Measurements from ENCODE around the gene RGS2. TPM values are rescaled to one million over a fixed set of nuclear protein-coding genes. Genes with fewer than 3 reads are reported as not detected.

The RGS2 gene
- total and polyA plus RNA-seq, 8 donors: 40.6 to 204 (median 101) TPM

- no peaks in the 10 kb centered on the region for H3K27me3 ChIP-seq
- H3K27ac ChIP-seq: no peak overlapping the region
- WGBS, 5 donors: 0 to 78% (median 0%) methylated on average over 1 of the region's 1 CpG
- no peaks in the 10 kb centered on the region for H3K9me3 ChIP-seq
- no peaks in the 10 kb centered on the region for H3K4me1 ChIP-seq
- DNase-seq: no peak
- TF ChIP-seq POLR2A (IDR thresholded peaks at IDR 0.05): no peak
- TF ChIP-seq, protein P1, sequence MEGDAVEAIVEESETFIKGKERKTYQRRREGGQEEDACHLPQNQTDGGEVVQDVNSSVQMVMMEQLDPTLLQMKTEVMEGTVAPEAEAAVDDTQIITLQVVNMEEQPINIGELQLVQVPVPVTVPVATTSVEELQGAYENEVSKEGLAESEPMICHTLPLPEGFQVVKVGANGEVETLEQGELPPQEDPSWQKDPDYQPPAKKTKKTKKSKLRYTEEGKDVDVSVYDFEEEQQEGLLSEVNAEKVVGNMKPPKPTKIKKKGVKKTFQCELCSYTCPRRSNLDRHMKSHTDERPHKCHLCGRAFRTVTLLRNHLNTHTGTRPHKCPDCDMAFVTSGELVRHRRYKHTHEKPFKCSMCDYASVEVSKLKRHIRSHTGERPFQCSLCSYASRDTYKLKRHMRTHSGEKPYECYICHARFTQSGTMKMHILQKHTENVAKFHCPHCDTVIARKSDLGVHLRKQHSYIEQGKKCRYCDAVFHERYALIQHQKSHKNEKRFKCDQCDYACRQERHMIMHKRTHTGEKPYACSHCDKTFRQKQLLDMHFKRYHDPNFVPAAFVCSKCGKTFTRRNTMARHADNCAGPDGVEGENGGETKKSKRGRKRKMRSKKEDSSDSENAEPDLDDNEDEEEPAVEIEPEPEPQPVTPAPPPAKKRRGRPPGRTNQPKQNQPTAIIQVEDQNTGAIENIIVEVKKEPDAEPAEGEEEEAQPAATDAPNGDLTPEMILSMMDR (IDR thresholded peaks at IDR 0.05): no peak
- no peak for TF ChIP-seq POLR2AphosphoS5 (IDR thresholded peaks at IDR 0.05)
- TF ChIP-seq EP300 (IDR thresholded peaks at IDR 0.05): no peak
- intact Hi-C loops (cut with DNase I; ENCODE audit: low total_unique reads): no loop called here
- H3K36me3 ChIP-seq: no peaks in the 10 kb centered on the region
- no peak overlapping the region for H3K4me3 ChIP-seq
These were observed 15.7 kb downstream of the RGS2 start for GRCh38 chr1:192824511-192824910.

GRCh38 chr1:192826791-192827546, 18.1 kb downstream of the RGS2 start:
- H3K4me1 ChIP-seq: no peaks in the 10 kb centered on the region
- H3K4me3 ChIP-seq: no peak overlapping the region
- H3K27ac ChIP-seq: no peak overlapping the region
- no peaks in the 10 kb centered on the region for H3K9me3 ChIP-seq
- no peak for TF ChIP-seq POLR2A (IDR thresholded peaks at IDR 0.05)
- TF ChIP-seq, protein P1 (IDR thresholded peaks at IDR 0.05): no peak
- no peak for TF ChIP-seq EP300 (IDR thresholded peaks at IDR 0.05)
- TF ChIP-seq POLR2AphosphoS5 (IDR thresholded peaks at IDR 0.05): no peak
- DNase-seq: no peak
- H3K36me3 ChIP-seq: no peaks in the 10 kb centered on the region
- no peaks in the 10 kb centered on the region for H3K27me3 ChIP-seq
- intact Hi-C loops (cut with DNase I; ENCODE audit: low total_unique reads): no loop called here
- 74 to 81% (median 75%) methylated on average over 4 of the region's 4 CpGs for WGBS, 5 donors

DNA sequence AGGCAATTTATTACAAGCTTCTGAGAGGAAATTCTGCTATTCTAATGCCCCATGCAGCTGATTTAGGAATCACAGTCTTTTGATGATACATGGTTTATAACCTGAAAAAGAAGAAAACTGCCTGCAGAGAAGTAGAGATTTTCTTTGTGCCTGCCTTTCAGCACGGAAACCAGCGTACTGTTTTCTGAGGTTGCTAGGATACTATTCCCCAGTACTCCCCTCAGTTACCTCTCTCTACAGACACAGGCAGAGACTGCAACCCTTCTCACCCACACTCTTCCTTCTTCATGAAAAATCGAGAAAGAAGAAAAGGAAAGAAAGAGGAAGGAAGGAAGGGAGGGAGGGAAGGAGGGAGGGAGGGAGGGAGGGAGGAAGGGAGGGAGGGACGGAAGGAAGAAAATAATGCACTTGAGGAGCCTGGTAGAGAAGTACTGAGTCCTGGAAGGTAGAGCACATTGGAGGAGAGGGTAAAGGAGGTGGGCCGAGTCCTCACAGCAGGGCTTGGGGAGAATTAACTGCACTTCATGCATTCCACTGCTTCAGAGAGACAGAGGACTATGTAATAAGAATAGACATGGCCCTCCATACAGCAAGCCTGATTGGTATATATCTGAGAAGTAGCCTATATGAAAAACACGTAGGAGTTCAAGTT, 21.9 kb downstream of the RGS2 start:
- DNase-seq: peak in 1 of 2 donors; percentile 55
- no peaks in the 10 kb centered on the region for H3K27me3 ChIP-seq
- H3K4me1 ChIP-seq: peaks cover 0 to 22% (median 5%) of the 10 kb centered on the region in 4 donors
- intact Hi-C loops (cut with DNase I; ENCODE audit: low total_unique reads): no loop called here
- no peak overlapping the region for H3K4me3 ChIP-seq
- H3K36me3 ChIP-seq: no peaks in the 10 kb centered on the region
- H3K27ac ChIP-seq: no peak overlapping the region
- TF ChIP-seq, protein P1 (IDR thresholded peaks at IDR 0.05): no peak
- TF ChIP-seq POLR2A (IDR thresholded peaks at IDR 0.05) (no peak), POLR2AphosphoS5 (IDR thresholded peaks at IDR 0.05) (no peak), EP300 (IDR thresholded peaks at IDR 0.05) (no peak)
- no peaks in the 10 kb centered on the region for H3K9me3 ChIP-seq
- 56 to 73% (median 59%) methylated on average over 6 of the region's 6 CpGs for WGBS, 5 donors

DNA sequence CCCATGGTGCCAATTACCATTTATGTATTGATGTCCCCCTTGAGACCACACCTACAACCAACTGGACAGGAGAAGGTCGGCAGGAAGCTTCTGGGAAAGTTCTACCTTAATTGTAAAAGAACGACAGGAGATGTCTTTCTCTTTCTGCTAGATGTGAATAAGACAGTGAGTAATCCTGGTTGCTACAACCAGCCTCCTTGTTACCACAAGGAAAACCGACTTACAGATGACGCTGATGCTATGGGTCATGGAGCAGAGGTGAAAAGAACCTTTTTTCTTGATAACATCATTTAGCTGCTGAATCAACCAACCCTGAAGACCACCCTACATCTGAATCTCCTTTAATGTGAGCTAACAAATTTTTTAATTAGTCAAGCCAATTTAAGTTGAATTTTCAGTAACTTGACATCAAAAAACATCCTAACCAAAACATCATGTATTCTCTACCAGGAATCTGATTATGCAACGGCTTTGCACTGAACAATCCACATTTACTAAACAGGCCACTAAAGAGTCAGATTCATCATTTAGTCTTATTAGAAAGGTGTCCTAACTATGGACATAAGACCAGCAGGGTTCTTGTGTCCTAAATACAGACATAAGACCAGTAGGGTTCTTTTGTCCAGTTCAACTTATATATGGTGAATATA, 23.0 kb downstream of the RGS2 start:
- TF ChIP-seq EP300 (IDR thresholded peaks at IDR 0.05) (no peak), POLR2A (IDR thresholded peaks at IDR 0.05) (no peak), POLR2AphosphoS5 (IDR thresholded peaks at IDR 0.05) (no peak)
- TF ChIP-seq, protein P1 (IDR thresholded peaks at IDR 0.05): no peak
- Histone ChIP-seq H3K27me3 (no peaks in the 10 kb centered on the region), H3K4me1 (peaks cover 0 to 22% (median 5%) of the 10 kb centered on the region in 4 donors), H3K9me3 (no peaks in the 10 kb centered on the region), H3K36me3 (no peaks in the 10 kb centered on the region), H3K27ac (no peak overlapping the region), H3K4me3 (no peak overlapping the region)
- 86 to 92% (median 88%) methylated on average over 5 of the region's 5 CpGs for WGBS, 5 donors
- DNase-seq: no peak
- intact Hi-C loops (cut with DNase I; ENCODE audit: low total_unique reads): no loop called here

Data from stomach (tissue), 9 donors.